IMR-90 (cell line): ENCODE results near the gene PLIN4.

Experiments used
- CEBPB ChIP-seq: IDR thresholded peaks from 2 replicates; pipeline ENCODE4 v1.6.1; 2012; ENCODE audit warnings: low read depth, low read length, improper control_type of control experiment
- CHD1 ChIP-seq: IDR thresholded peaks from 2 replicates; pipeline ENCODE4 v1.6.1; 2012; ENCODE audit warnings: low read depth, low read length, improper control_type of control experiment
- FOS ChIP-seq: fragments of 150-350 bp; IDR thresholded peaks from 2 replicates; pipeline ENCODE4 v1.6.1; 2016; ENCODE audit warnings: low read depth, low read length
- MAZ ChIP-seq: IDR thresholded peaks from 2 replicates; pipeline ENCODE4 v1.6.1; 2012; ENCODE audit warnings: low read depth, mild to moderate bottlenecking, low read length, improper control_type of control experiment, moderate library complexity, borderline replicate concordance
- POLR2A ChIP-seq: IDR thresholded peaks from 2 replicates; pipeline ENCODE4 v1.6.1; 2012; ENCODE audit warnings: mild to moderate bottlenecking, low read depth, low read length
- RFX5 ChIP-seq: IDR thresholded peaks from 2 replicates; pipeline ENCODE4 v1.8.0; 2012; ENCODE audit warnings: low read depth, mild to moderate bottlenecking, low read length, moderate library complexity
- TF ChIP-seq, protein P1 (sequence below): conservative IDR thresholded peaks from 2 replicates; pipeline ENCODE4 v1.5.1; 2012; ENCODE audit warnings: mild to moderate bottlenecking, low read depth, low read length, improper control_type of control experiment
- TF ChIP-seq, protein P2 (sequence below): fragments of 150-350 bp; IDR thresholded peaks from 2 replicates; pipeline ENCODE4 v1.6.1; 2017; ENCODE audit warnings: mild to moderate bottlenecking, antibody characterized with exemption, low read length, low read depth
- TF ChIP-seq, protein P3 (sequence below): fragments of 150-350 bp; IDR thresholded peaks from 2 replicates; pipeline ENCODE4 v1.6.1; 2016; ENCODE audit warnings: low read depth, mild to moderate bottlenecking, low read length, moderate library complexity, borderline replicate concordance

DNA sequence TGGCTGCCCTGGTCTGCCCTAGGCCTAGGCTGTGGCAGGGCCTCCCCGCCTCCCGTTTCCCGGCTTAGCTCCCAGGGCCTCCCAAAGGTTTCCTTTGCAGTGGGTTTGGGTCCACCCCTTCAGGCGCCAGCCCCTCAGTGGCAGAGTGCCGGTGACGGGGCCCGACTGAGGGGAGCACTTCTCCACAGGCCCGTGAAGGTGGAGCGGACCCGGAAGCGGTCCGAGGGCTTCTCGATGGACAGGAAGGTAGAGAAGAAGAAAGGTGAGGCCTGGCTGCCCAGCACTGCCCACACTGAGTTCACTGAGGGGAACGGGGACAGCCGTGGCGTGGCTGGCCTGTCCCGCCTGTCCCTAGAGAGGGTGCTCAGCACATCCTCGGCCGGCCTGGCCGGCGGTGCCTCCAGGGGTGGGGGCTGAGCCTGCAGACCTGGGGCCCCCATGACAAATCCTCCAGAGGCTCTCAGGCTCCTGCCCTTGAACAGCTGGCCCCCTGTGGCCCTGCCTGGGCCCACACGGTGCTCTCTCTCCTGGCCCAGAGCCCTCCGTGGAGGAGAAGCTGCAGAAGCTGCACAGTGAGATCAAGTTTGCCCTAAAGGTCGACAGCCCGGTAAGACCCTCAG is 20.4 kb downstream of the PLIN4 start:
- TF ChIP-seq, protein P1, sequence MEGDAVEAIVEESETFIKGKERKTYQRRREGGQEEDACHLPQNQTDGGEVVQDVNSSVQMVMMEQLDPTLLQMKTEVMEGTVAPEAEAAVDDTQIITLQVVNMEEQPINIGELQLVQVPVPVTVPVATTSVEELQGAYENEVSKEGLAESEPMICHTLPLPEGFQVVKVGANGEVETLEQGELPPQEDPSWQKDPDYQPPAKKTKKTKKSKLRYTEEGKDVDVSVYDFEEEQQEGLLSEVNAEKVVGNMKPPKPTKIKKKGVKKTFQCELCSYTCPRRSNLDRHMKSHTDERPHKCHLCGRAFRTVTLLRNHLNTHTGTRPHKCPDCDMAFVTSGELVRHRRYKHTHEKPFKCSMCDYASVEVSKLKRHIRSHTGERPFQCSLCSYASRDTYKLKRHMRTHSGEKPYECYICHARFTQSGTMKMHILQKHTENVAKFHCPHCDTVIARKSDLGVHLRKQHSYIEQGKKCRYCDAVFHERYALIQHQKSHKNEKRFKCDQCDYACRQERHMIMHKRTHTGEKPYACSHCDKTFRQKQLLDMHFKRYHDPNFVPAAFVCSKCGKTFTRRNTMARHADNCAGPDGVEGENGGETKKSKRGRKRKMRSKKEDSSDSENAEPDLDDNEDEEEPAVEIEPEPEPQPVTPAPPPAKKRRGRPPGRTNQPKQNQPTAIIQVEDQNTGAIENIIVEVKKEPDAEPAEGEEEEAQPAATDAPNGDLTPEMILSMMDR = no peak
- TF ChIP-seq CEBPB (no peak), MAZ (no peak), POLR2A (no peak), FOS (no peak), CHD1 (no peak), RFX5 (no peak)
- TF ChIP-seq, protein P2, sequence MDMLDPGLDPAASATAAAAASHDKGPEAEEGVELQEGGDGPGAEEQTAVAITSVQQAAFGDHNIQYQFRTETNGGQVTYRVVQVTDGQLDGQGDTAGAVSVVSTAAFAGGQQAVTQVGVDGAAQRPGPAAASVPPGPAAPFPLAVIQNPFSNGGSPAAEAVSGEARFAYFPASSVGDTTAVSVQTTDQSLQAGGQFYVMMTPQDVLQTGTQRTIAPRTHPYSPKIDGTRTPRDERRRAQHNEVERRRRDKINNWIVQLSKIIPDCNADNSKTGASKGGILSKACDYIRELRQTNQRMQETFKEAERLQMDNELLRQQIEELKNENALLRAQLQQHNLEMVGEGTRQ = no peak
- TF ChIP-seq, protein P3, sequence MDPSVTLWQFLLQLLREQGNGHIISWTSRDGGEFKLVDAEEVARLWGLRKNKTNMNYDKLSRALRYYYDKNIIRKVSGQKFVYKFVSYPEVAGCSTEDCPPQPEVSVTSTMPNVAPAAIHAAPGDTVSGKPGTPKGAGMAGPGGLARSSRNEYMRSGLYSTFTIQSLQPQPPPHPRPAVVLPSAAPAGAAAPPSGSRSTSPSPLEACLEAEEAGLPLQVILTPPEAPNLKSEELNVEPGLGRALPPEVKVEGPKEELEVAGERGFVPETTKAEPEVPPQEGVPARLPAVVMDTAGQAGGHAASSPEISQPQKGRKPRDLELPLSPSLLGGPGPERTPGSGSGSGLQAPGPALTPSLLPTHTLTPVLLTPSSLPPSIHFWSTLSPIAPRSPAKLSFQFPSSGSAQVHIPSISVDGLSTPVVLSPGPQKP = no peak
